WTC11 (cell line): ENCODE measurements around the gene PTPRG. TPM values are rescaled to one million over a fixed set of nuclear protein-coding genes. Genes with fewer than 3 reads are reported as not detected.

Experiments
- ATAC-seq: fragments of 200-7000 bp; cut with Tn5 transposase; 2 replicates; pipeline ENCODE4 v1.10.0; 2021; ENCODE audit warnings: mild to moderate bottlenecking, moderate library complexity
- CTCF ChIA-PET: fragments of 300-600 bp; sonication (Branson Sonifier 250); formaldehyde crosslinking; loops from one replicate; lab custom pipeline; 2021; ENCODE audit warnings: antibody characterized with exemption; lab: Charles Lee
- POLR2A ChIA-PET: fragments of 350-600 bp; sonication (Branson Sonifier 250); formaldehyde crosslinking; loops from one replicate; lab custom pipeline; 2021; ENCODE audit warnings: antibody characterized with exemption; lab: Charles Lee
- DNase-seq: peaks from one replicate; pipeline ENCODE4 v3.0.0; 2021; ENCODE audit warnings: low spot score
- H3K27ac Mint-ChIP-seq: 2 replicates; pipeline ENCODE4 v1.8.0; 2021; ENCODE audit warnings: mixed read lengths
- H3K27me3 Mint-ChIP-seq: 2 replicates; pipeline ENCODE4 v1.8.0; 2021; ENCODE audit warnings: low read depth, mild to moderate bottlenecking, moderate library complexity, mixed read lengths
- H3K36me3 Mint-ChIP-seq: 2 replicates; pipeline ENCODE4 v1.8.0; 2021; ENCODE audit warnings: mixed read lengths
- H3K4me1 Mint-ChIP-seq: 2 replicates; pipeline ENCODE4 v1.8.0; 2022; ENCODE audit warnings: mixed read lengths
- H3K4me3 Mint-ChIP-seq: 2 replicates; pipeline ENCODE4 v1.8.0; 2021; ENCODE audit warnings: mild to moderate bottlenecking, moderate library complexity, mixed read lengths
- H3K9me3 Mint-ChIP-seq: 2 replicates; pipeline ENCODE4 v1.8.0; 2021; ENCODE audit warnings: mixed read lengths
- AR ChIP-seq: fragments of 250-450 bp; sonication (Bioruptor Pico); IDR thresholded peaks from 2 replicates; pipeline ENCODE4 v1.9.0; 2021; ENCODE audit warnings: mild to moderate bottlenecking
- ARID4B ChIP-seq: sonication (generic); formaldehyde crosslinking; IDR thresholded peaks from 2 replicates; pipeline ENCODE4 v1.8.0; 2023; ENCODE audit warnings: missing genetic modification reagents, mild to moderate bottlenecking, borderline replicate concordance
- FOXP4 ChIP-seq: sonication (generic); formaldehyde crosslinking; IDR thresholded peaks from 2 replicates; pipeline ENCODE4 v1.8.0; 2022; ENCODE audit warnings: mild to moderate bottlenecking, missing genetic modification reagents
- HMGXB4 ChIP-seq: sonication (generic); formaldehyde crosslinking; IDR thresholded peaks from 2 replicates; pipeline ENCODE4 v1.8.1; 2023; ENCODE audit warnings: mild to moderate bottlenecking, moderate library complexity, missing genetic modification reagents
- JAZF1 ChIP-seq: fragments of 250-450 bp; sonication (Bioruptor Pico); IDR thresholded peaks from 2 replicates; pipeline ENCODE4 v1.9.0; 2021; ENCODE audit warnings: moderate library complexity, mild to moderate bottlenecking, inconsistent platforms
- RORB ChIP-seq: fragments of 250-450 bp; sonication (Bioruptor Pico); IDR thresholded peaks from 2 replicates; pipeline ENCODE4 v1.9.0; 2021; ENCODE audit warnings: mild to moderate bottlenecking
- TCF7 ChIP-seq: sonication (generic); formaldehyde crosslinking; IDR thresholded peaks from 2 replicates; pipeline ENCODE4 v1.8.0; 2022; ENCODE audit warnings: mild to moderate bottlenecking, low read depth, missing genetic modification reagents, moderate library complexity
- total RNA-seq: library from RNA; stranded (reverse); gene quantifications from 3 replicates; pipeline ENCODE4 v1.2.3, GENCODE V29; 2021

PTPRG gene
- total RNA-seq, 1 experiment from 2014 or later = 106 TPM

- H3K4me1 Mint-ChIP-seq = peaks cover 73% of the 10 kb centered on the region
- CTCF ChIA-PET = interaction anchor here (1.0 kb wide), 1 partner anchor 82 kb away, joined by 4 read pairs; no protein-coding TSS in a partner anchor
- POLR2A ChIA-PET = interaction anchor here (1.6 kb wide), 1 partner anchor 36 kb away, joined by 4 read pairs; no protein-coding TSS in a partner anchor
Measured at GRCh38 chr3:61853912-61854311, 292.5 kb downstream of the PTPRG start.

More at GRCh38 chr3:61853912-61854311, 292.5 kb downstream of the PTPRG start:
- Mint-ChIP-seq H3K9me3 (0 out of 2 replicates have a peak, but pooled peaks cover 3% of the 10 kb centered on the region), H3K27me3 (no peaks in the 10 kb centered on the region)
- DNase-seq = no peak
- ATAC-seq = no peak; the same call in 1 of the 2 replicates
- no peak for TF ChIP-seq RORB (CRISPR knock-in tag)
- TF ChIP-seq TCF7 (CRISPR knock-in tag) = no peak
- no peak for TF ChIP-seq HMGXB4
- TF ChIP-seq JAZF1 = no peak
- no peak for TF ChIP-seq FOXP4 (CRISPR knock-in tag)
- TF ChIP-seq AR (CRISPR knock-in tag) = no peak
- TF ChIP-seq ARID4B (CRISPR knock-in tag) = no peak
- TF ChIP-seq, all 79 proteins: peak for 0
- no peak overlapping the region for H3K27ac Mint-ChIP-seq
- H3K36me3 Mint-ChIP-seq = peaks cover 3% of the 10 kb centered on the region; the same call in 1 of the 2 replicates
- no peak overlapping the region for H3K4me3 Mint-ChIP-seq
